Measurements from ENCODE around the gene PGAP1. TPM values are rescaled to one million over a fixed set of nuclear protein-coding genes. Genes with fewer than 3 reads are reported as not detected.

Gene PGAP1
- total and polyA plus RNA-seq, 8 donors, result 2.3 to 11.9 (median 7.3) TPM

DNA sequence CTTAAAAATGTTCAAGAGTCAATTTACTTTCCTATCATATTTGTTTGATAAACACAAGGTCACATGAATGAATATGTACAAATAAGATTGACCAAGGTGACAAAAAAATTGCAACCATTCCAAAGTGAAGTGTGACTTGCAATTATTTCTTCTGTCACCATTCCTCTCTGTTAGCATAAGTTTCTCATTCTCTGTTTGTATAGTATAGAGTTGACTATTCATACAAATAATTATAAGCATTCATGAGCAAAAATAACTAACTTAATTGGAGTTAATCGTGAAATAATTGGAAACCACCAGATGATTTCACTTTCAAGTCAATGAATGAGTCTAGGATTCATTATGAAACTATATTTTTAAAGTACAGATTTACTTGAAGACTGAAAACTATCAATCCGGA, 42.1 kb downstream of the PGAP1 start:
- no peak for TF ChIP-seq CTCF (IDR thresholded peaks at IDR 0.05)
- ATAC-seq (no peak), DNase-seq (no peak), FAIRE-seq (no peak)
- Histone ChIP-seq H3K27me3 (no peaks in the 10 kb centered on the region), H3K9me3 (no peaks in the 10 kb centered on the region), H3K27ac (no peak overlapping the region), H3K4me3 (no peak overlapping the region), H3K4me1 (peaks cover 0 to 6% (median 5%) of the 10 kb centered on the region in 3 donors), H3K36me3 (no peaks in the 10 kb centered on the region)
- intact Hi-C loops (cut with DNase I), result no loop called here
- WGBS, 2 donors, result 67 to 76% methylated on average over 2 of the region's 2 CpGs

DNA sequence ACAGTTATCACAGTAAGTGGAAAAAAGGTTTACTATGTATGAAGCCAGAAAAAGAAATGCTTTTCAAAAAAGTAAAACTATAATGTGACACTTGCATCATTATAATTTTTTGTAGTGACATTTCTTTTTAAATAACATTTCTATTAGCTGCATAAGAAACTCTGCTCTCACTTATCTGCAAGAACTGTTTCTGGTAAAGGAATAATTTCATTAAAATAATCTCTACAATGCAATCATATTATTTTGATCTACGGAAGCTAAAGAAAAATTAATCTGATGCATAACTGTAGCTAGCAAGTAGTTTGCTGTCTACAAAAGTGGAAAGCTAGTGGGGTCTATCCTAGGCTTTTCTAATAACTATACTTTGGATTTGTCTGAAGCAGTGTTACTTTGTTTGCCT, 50.1 kb downstream of the PGAP1 start:
- no peaks in the 10 kb centered on the region for H3K27me3 ChIP-seq
- FAIRE-seq (no peak), DNase-seq (no peak), ATAC-seq (no peak)
- TF ChIP-seq CTCF (IDR thresholded peaks at IDR 0.05), result no peak
- no peaks in the 10 kb centered on the region for H3K4me1 ChIP-seq
- WGBS, 2 donors, result 90 to 98% methylated on average over 1 of the region's 1 CpG
- intact Hi-C loops (cut with DNase I), result no loop called here
- H3K36me3 ChIP-seq, result peaks cover 0 to 12% (median 0%) of the 10 kb centered on the region in 3 donors
- H3K9me3 ChIP-seq, result no peaks in the 10 kb centered on the region
- H3K27ac ChIP-seq, result no peak overlapping the region
- H3K4me3 ChIP-seq, result no peak overlapping the region

DNA sequence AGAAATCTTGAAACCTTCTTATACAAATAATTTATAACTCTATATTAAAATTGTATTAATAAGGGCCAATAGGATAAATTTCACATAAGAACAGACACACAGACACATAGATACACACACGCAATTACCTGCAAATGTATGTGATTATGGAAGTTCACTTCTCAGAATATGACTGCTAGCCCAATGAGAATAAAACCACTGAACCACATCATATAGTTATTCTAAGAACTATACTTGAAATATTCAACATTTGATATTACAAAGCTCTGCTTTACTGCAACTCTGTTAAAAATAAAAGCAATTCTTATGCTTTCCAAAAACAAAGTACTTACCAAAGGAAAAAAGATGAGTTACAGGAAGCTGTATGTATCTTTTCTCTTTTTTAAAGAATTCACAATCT, 51.1 kb downstream of the PGAP1 start:
- Histone ChIP-seq H3K27me3 (no peaks in the 10 kb centered on the region), H3K36me3 (peaks cover 0 to 12% (median 0%) of the 10 kb centered on the region in 3 donors), H3K4me1 (no peaks in the 10 kb centered on the region), H3K4me3 (no peak overlapping the region), H3K9me3 (no peaks in the 10 kb centered on the region), H3K27ac (no peak overlapping the region)
- no peak for TF ChIP-seq CTCF (IDR thresholded peaks at IDR 0.05)
- no peak for FAIRE-seq
- ATAC-seq, result no peak
- DNase-seq, result no peak
- intact Hi-C loops (cut with DNase I), result no loop called here
- WGBS, 2 donors, result 90 to 95% methylated on average over 1 of the region's 1 CpG

- no peak overlapping the region for H3K4me3 ChIP-seq
- TF ChIP-seq CTCF (IDR thresholded peaks at IDR 0.05), result no peak
- peaks cover 0 to 6% (median 0%) of the 10 kb centered on the region in 3 donors for H3K36me3 ChIP-seq
- ATAC-seq (no peak), DNase-seq (no peak), FAIRE-seq (no peak)
- H3K4me1 ChIP-seq, result no peaks in the 10 kb centered on the region
- no peak overlapping the region for H3K27ac ChIP-seq
- WGBS, 2 donors, result 85 to 90% methylated on average over 1 of the region's 1 CpG
- H3K9me3 ChIP-seq, result no peaks in the 10 kb centered on the region
- intact Hi-C loops (cut with DNase I), result no loop called here
- H3K27me3 ChIP-seq, result no peaks in the 10 kb centered on the region
These were observed 53.0 kb downstream of the PGAP1 start for GRCh38 chr2:196873511-196873910.

GRCh38 chr2:196854629-196855028, 71.9 kb downstream of the PGAP1 start:
- ATAC-seq (no peak), FAIRE-seq (no peak), DNase-seq (no peak)
- no peak for TF ChIP-seq CTCF (IDR thresholded peaks at IDR 0.05)
- intact Hi-C loops (cut with DNase I), result no loop called here
- WGBS, 2 donors, result 82 to 83% methylated on average over 1 of the region's 1 CpG
- H3K27ac ChIP-seq, result no peak overlapping the region
- H3K4me1 ChIP-seq, result no peaks in the 10 kb centered on the region
- no peaks in the 10 kb centered on the region for H3K36me3 ChIP-seq
- H3K9me3 ChIP-seq, result no peaks in the 10 kb centered on the region
- H3K27me3 ChIP-seq, result no peaks in the 10 kb centered on the region
- no peak overlapping the region for H3K4me3 ChIP-seq
